HG03025 (cell line): ENCODE results near the gene RBM42.
"Not testable (repeated sequence)": the region's sequence is repeated elsewhere in the genome, so short reads cannot be mapped to it uniquely, and the experiment has no call there.

ENCODE experiments used
- ATAC-seq: cut with Tn5 transposase; IDR thresholded peaks from one replicate; pipeline ENCODE4 v1.9.1; 2021; ENCODE audit warnings: mild to moderate bottlenecking, moderate library complexity; ENCODE audit not compliant: unreplicated experiment, low FRiP score

Gene RBM42

GRCh38 chr19:35645680-35646511, 17.1 kb downstream of the RBM42 start:
- ATAC-seq, result no peak

- ATAC-seq, result peak; percentile 37
These were observed 19.5 kb downstream of the RBM42 start, which contains the start of gene COX6B1 for GRCh38 chr19:35648017-35648961. COX6B1 (plus strand) TSS chr19:35648323; CDS start chr19:35651244, 2,921 bp downstream.

- no peak for ATAC-seq
These were observed 21.7 kb downstream of the RBM42 start for GRCh38 chr19:35650581-35650980.

- ATAC-seq, result not testable (repeated sequence)
These were observed 26.0 kb downstream of the RBM42 start for GRCh38 chr19:35654828-35655227.

- ATAC-seq, result no peak
These were observed 26.8 kb downstream of the RBM42 start for GRCh38 chr19:35655600-35655999.

GRCh38 chr19:35656700-35657099, 27.9 kb downstream of the RBM42 start:
- no peak for ATAC-seq

GRCh38 chr19:35657904-35658700, 29.3 kb downstream of the RBM42 start:
- no peak for ATAC-seq

- ATAC-seq, result no peak
These were observed 33.1 kb downstream of the RBM42 start for GRCh38 chr19:35661995-35662340.

GRCh38 chr19:35663981-35664380, 35.1 kb downstream of the RBM42 start:
- ATAC-seq, result no peak

GRCh38 chr19:35665157-35665556, 36.3 kb downstream of the RBM42 start:
- ATAC-seq, result no peak

GRCh38 chr19:35665604-35666003, 36.8 kb downstream of the RBM42 start:
- no peak for ATAC-seq

GRCh38 chr19:35666251-35666913, 37.5 kb downstream of the RBM42 start, which contains the start of gene UPK1A:
UPK1A (plus strand) TSS chr19:35666517; CDS start chr19:35666813, 296 bp downstream.
- ATAC-seq, result no peak

- no peak for ATAC-seq
These were observed 40.7 kb downstream of the RBM42 start for GRCh38 chr19:35669566-35669965.

- ATAC-seq, result no peak
These were observed 41.1 kb downstream of the RBM42 start for GRCh38 chr19:35669974-35670373.

GRCh38 chr19:35670686-35671085, 41.9 kb downstream of the RBM42 start:
- ATAC-seq, result no peak

GRCh38 chr19:35671818-35672217, 43.0 kb downstream of the RBM42 start:
- ATAC-seq, result no peak

- ATAC-seq, result no peak
These were observed 44.4 kb downstream of the RBM42 start for GRCh38 chr19:35673121-35673804.

- no peak for ATAC-seq
These were observed 46.8 kb downstream of the RBM42 start for GRCh38 chr19:35675589-35676140.
